HL-60 (cell line): Measurements from ENCODE around the gene ESR2.

Source experiments
- DNase-seq, 2 experiments: peaks; one replicate each; pipeline ENCODE4 v3.0.0-alpha.2; 2010 to 2020; ENCODE audit warnings: low read depth in 1 of 2, low spot score in 1 of 2
- H3K27ac ChIP-seq: fragments of 250-450 bp; sonication (Bioruptor Pico); replicated peaks from 2 replicates; pipeline ENCODE4 v1.5.1; 2020; ENCODE audit warnings: mild to moderate bottlenecking, moderate library complexity
- H3K27me3 ChIP-seq: fragments of 250-450 bp; sonication (Bioruptor Pico); 2 replicates; pipeline ENCODE4 v1.5.1; 2021; ENCODE audit warnings: mild to moderate bottlenecking, moderate library complexity; ENCODE audit not compliant: insufficient read depth, poor library complexity, severe bottlenecking
- H3K4me3 ChIP-seq: replicated peaks from 2 replicates; pipeline ENCODE4 v1.5.1; 2011; ENCODE audit warnings: mild to moderate bottlenecking, control low read depth, low read length; ENCODE audit not compliant: insufficient read depth
- CTCF ChIP-seq: IDR thresholded peaks from one replicate; pipeline ENCODE4 v1.5.1; 2011; ENCODE audit warnings: low read length, control low read depth, inconsistent platforms; ENCODE audit not compliant: insufficient read depth
- GABPA ChIP-seq: IDR thresholded peaks from 2 replicates; pipeline ENCODE4 v1.6.1; 2012; ENCODE audit warnings: low read depth
- POLR2AphosphoS5 ChIP-seq: IDR thresholded peaks from 2 replicates; pipeline ENCODE4 v1.6.1; 2012; ENCODE audit warnings: low read depth
- REST ChIP-seq: IDR thresholded peaks from 2 replicates; pipeline ENCODE4 v1.6.1; 2012; ENCODE audit warnings: low read depth; ENCODE audit not compliant: insufficient replicate concordance
- SPI1 ChIP-seq: IDR thresholded peaks from 2 replicates; pipeline ENCODE4 v1.6.1; 2012; ENCODE audit warnings: low read depth, mild to moderate bottlenecking, borderline replicate concordance

The ESR2 gene

GRCh38 chr14:64061706-64062105 is 232.5 kb downstream of the ESR2 start:
- no peak overlapping the region for H3K4me3 ChIP-seq
- H3K27ac ChIP-seq = no peak overlapping the region
- TF ChIP-seq REST (no peak), CTCF (no peak), GABPA (no peak), SPI1 (no peak), POLR2AphosphoS5 (no peak)
- peaks cover 3% of the 10 kb centered on the region for H3K27me3 ChIP-seq
- DNase-seq = no peak

GRCh38 chr14:64061115-64061514 is 233.1 kb downstream of the ESR2 start:
- H3K27ac ChIP-seq = no peak overlapping the region
- no peak overlapping the region for H3K4me3 ChIP-seq
- DNase-seq = no peak
- peaks cover 3% of the 10 kb centered on the region for H3K27me3 ChIP-seq
- TF ChIP-seq POLR2AphosphoS5 = no peak
- TF ChIP-seq SPI1 = no peak

GRCh38 chr14:64060648-64061096 is 233.5 kb downstream of the ESR2 start:
- TF ChIP-seq SPI1 = no peak
- TF ChIP-seq POLR2AphosphoS5 = no peak
- peak; percentile 38 for TF ChIP-seq CTCF
- TF ChIP-seq GABPA = no peak
- TF ChIP-seq REST = no peak

GRCh38 chr14:64060199-64060545 is 234.0 kb downstream of the ESR2 start:
- Histone ChIP-seq H3K27ac (no peak overlapping the region), H3K27me3 (peaks cover 3% of the 10 kb centered on the region), H3K4me3 (no peak overlapping the region)
- DNase-seq = no peak
- no peak for TF ChIP-seq POLR2AphosphoS5
- no peak for TF ChIP-seq GABPA
- no peak for TF ChIP-seq SPI1
- TF ChIP-seq REST = no peak
- no peak for TF ChIP-seq CTCF

More at GRCh38 chr14:64060648-64061096, 233.5 kb downstream of the ESR2 start:
- Histone ChIP-seq H3K27me3 (peaks cover 3% of the 10 kb centered on the region), H3K27ac (no peak overlapping the region), H3K4me3 (no peak overlapping the region)
- no peak for DNase-seq
